Hepatocyte (in vitro differentiated cells): ENCODE data around the gene IP6K3.

Source experiments
- EZH2phosphoT487 ChIP-seq: fragments of 200-600 bp; sonication (generic); IDR thresholded peaks from one replicate; pipeline ENCODE4 v1.6.1; 2018; ENCODE audit warnings: antibody characterized with exemption, mild to moderate bottlenecking, low read depth, moderate library complexity; ENCODE audit not compliant: unreplicated experiment, severe bottlenecking
- TF ChIP-seq, protein P1 (sequence below): fragments of 200-600 bp; sonication (generic); IDR thresholded peaks from 2 replicates; pipeline ENCODE4 v1.5.1; 2016; ENCODE audit warnings: antibody characterized with exemption, mild to moderate bottlenecking; ENCODE audit not compliant: poor library complexity

DNA sequence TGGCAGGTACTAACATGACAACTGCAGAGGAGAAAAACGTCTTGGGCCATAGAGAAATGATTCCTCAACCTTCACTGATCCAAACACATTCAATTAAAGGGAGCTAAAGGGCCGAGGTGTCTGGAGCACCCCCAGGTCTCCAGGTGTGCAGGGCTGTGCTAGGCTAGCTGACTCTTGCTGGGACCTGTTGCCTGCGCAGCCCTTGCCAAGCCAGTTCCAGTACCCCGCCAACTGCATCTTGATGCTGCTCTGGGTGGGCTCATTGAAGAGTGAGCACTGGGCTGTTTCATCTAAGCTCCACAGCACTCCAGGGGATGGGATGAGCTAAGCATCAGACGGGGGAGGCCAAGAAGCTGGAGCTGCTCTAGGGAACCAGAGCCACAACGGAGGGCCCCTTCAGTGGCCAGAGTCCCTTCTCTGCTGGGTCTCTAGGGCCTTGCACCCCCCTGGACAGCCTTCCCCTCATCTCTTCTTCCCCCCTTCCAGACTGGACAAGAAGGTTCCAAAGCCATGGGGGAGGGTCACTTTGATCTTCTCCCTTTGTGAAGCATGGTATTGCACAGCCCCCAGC, 26.3 kb upstream of the IP6K3 start:
- no peak for TF ChIP-seq EZH2phosphoT487
- TF ChIP-seq, protein P1, sequence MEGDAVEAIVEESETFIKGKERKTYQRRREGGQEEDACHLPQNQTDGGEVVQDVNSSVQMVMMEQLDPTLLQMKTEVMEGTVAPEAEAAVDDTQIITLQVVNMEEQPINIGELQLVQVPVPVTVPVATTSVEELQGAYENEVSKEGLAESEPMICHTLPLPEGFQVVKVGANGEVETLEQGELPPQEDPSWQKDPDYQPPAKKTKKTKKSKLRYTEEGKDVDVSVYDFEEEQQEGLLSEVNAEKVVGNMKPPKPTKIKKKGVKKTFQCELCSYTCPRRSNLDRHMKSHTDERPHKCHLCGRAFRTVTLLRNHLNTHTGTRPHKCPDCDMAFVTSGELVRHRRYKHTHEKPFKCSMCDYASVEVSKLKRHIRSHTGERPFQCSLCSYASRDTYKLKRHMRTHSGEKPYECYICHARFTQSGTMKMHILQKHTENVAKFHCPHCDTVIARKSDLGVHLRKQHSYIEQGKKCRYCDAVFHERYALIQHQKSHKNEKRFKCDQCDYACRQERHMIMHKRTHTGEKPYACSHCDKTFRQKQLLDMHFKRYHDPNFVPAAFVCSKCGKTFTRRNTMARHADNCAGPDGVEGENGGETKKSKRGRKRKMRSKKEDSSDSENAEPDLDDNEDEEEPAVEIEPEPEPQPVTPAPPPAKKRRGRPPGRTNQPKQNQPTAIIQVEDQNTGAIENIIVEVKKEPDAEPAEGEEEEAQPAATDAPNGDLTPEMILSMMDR = no peak
